Panc1 (cell line): ENCODE data around the gene EFR3B.

Experiments
- CTCF ChIP-seq: fragments of 450-650 bp; IDR thresholded peaks from 2 replicates; pipeline ENCODE4 v1.5.1; 2017; ENCODE audit warnings: mild to moderate bottlenecking
- POLR2AphosphoS5 ChIP-seq: IDR thresholded peaks from 2 replicates; pipeline ENCODE4 v1.6.1; 2012; ENCODE audit warnings: mild to moderate bottlenecking, low read depth, low read length, moderate library complexity
- REST ChIP-seq, 2 experiments: IDR thresholded peaks; 2 replicates each; pipeline ENCODE4 v1.6.1; 2011 to 2012; ENCODE audit warnings: low read depth in 2 of 2, control low read depth in 1 of 2, low read length in 1 of 2, mild to moderate bottlenecking in 1 of 2, moderate library complexity in 1 of 2; ENCODE audit not compliant: insufficient read depth in 1 of 2
- TCF7L2 ChIP-seq: IDR thresholded peaks from 2 replicates; pipeline ENCODE4 v1.6.1; 2011; ENCODE audit warnings: mild to moderate bottlenecking, low read depth, low read length, inconsistent platforms

GRCh38 chr2:25202275-25202674 lies 160.4 kb downstream of the EFR3B start:
- TF ChIP-seq CTCF (no peak), POLR2AphosphoS5 (no peak), REST (IDR thresholded peaks at IDR 0.05; ENCODE audit: insufficient read depth in 1 of 2, low read depth in 2 of 2, low read length in 1 of 2) (no peak), TCF7L2 (no peak)
